Hematopoietic multipotent progenitor cell (in vitro differentiated cells): ENCODE data around the gene CNTRL. TPM values are rescaled to one million over a fixed set of nuclear protein-coding genes. Genes with fewer than 3 reads are reported as not detected.
"Not testable (repeated sequence)": the region's sequence is repeated elsewhere in the genome, so short reads cannot be mapped to it uniquely, and the experiment has no call there.

Experiments
- DNase-seq, 3 donors: peaks; one replicate each; pipeline ENCODE4 v3.0.0-alpha.2; 2011 to 2015; ENCODE audit warnings: low read depth in 2 of 3, low spot score in 2 of 3
- total RNA-seq: library from RNA; depleted of rRNA; stranded (reverse); fragments of >200 nt; gene quantifications from one replicate; pipeline ENCODE4 v1.2.3, GENCODE V29; 2012

The CNTRL gene, protein sequence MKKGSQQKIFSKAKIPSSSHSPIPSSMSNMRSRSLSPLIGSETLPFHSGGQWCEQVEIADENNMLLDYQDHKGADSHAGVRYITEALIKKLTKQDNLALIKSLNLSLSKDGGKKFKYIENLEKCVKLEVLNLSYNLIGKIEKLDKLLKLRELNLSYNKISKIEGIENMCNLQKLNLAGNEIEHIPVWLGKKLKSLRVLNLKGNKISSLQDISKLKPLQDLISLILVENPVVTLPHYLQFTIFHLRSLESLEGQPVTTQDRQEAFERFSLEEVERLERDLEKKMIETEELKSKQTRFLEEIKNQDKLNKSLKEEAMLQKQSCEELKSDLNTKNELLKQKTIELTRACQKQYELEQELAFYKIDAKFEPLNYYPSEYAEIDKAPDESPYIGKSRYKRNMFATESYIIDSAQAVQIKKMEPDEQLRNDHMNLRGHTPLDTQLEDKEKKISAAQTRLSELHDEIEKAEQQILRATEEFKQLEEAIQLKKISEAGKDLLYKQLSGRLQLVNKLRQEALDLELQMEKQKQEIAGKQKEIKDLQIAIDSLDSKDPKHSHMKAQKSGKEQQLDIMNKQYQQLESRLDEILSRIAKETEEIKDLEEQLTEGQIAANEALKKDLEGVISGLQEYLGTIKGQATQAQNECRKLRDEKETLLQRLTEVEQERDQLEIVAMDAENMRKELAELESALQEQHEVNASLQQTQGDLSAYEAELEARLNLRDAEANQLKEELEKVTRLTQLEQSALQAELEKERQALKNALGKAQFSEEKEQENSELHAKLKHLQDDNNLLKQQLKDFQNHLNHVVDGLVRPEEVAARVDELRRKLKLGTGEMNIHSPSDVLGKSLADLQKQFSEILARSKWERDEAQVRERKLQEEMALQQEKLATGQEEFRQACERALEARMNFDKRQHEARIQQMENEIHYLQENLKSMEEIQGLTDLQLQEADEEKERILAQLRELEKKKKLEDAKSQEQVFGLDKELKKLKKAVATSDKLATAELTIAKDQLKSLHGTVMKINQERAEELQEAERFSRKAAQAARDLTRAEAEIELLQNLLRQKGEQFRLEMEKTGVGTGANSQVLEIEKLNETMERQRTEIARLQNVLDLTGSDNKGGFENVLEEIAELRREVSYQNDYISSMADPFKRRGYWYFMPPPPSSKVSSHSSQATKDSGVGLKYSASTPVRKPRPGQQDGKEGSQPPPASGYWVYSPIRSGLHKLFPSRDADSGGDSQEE (N-terminal part only)
- 30.7 TPM for total RNA-seq

DNA sequence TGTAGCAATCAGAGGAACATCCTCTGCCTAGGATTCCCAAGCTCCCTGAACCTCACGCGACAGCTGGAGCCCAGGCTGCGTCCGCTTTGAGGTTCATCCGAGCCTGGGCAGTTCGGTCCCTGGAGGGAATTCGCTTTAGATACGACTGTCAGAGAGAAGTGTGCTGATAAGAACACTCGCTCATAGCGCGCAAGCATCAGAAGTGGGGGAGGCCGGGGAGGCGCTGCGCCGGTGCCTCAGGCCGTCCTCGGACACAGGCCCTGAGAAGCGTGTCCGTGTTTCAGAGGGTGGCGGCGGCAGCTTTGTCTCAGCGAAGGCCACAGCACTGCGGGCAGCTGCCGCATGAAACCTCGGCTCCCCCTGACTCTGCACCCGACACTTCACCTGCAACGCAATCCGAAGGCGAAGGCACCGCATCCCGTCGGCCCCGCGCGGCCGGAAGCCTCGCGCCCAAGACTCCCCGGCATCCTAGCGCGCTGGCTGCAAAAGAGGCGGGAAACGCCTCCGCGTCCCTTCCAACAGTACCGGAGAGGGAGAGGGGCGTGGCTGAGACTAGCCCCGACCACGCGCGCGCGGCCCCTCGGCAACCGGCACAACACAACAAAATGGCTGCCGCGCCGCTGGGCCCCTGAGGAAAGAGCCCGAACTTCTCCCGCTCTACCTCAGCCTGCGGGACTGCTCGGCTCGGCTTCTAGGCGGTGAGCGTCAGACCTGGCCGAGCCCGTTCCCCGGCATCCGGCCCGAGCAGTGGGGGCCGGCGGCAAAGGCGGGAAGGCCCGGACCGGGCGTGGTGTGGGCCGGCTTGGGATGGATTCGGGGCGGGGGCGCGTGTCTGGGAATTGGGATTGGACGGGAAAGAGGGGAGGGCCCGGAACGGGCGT is at the start of gene CNTRL:
TSS of gene CNTRL (plus strand) at position 586 of the 881 bp plus-strand sequence. CDS start 13,372 bp downstream, outside the sequence.
- peak; percentile 65 to 88 (median 86) for DNase-seq

DNA sequence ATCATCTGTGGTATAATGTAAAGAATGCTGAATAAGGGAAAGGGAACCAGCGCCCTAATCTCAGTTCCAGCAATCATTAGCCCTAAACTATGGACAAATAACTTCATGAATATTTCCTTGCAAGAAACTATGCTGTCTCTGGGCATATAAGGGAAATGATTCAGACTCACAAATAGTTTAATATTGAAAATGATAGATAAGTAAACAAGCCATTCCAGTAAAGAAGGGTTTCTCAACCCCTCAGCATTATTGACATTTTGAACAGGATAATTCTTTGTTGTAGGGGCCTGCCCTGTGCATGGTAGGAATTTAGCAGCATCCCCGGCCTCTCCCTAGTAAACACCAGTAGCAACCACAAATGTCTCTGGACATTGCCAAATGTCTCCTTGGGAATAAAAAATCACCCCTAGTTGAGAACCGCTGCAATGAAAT is 48.5 kb upstream of the CNTRL start:
- DNase-seq: no peak

DNA sequence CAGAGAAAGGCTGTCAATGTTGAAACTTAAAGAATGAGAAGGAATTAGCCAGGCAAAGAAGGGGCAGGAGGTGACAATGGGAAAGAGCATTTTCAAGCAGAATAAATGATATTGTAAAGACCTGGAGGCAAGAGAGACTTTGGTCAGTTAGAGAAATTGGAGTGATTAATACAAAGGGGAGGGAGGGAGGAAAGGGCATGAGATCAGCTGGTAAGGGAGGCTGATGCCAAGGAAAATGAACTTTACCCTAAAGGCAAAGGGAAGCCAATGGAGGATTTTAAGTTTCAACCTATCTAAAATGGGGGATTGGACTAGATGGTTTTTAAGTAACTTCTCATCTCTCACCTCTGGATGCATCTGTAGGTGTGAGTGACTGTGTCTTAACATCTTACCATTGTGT is 48.0 kb upstream of the CNTRL start:
- DNase-seq: no peak

DNA sequence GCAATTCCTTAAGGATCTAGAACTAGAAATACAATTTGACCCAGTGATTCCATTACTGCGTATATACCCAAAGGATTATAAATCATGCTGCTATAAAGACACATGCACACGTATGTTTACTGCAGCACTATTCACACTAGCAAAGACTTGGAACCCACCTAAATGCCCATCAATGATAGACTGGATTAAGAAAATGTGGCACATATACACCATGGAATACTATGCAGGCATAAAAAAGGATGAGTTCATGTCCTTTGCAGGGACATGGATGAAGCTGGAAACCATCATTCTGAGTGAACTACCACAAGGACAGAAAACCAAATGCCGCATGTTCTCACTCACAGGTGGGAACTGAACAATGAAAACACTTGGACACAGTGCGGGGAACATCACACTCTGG is 46.5 kb upstream of the CNTRL start:
- not testable (repeated sequence) for DNase-seq

DNA sequence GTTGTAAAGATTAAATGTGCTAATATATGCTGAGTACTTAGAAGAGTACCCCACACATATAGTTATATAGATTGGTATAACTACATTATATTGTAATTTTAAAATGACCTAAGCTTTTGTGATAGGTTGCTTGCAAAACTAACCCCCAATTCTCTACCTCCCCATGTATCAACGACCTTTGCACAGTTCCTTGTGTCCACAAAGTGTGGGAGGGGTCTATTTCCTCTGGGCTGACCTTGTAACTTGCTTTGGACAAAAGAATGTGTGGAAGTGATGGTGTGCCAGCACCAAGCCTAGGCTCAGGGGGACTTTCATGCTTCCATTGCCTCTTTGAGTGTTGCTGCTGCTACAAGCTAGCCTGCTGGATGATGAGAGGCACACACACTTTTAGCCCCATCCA is 45.3 kb upstream of the CNTRL start:
- no peak for DNase-seq

DNA sequence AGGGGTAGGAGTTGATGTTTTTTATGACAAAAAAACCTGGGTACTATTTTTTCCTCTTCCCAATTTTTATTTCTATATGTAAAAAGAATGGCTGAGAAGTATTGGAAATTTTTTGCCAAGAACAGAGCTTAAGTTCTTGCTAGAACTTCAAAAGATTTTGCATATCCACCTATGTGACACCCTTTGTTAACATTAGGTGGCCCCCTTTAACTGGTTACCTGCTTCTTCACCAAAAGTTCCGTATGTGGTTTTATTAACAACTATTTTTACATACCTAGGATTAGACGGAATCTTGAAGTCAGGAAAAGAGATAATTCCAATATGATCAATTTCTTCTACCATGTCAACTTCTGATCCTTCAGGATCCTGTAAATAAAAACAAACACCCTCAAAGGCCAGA is 40.2 kb upstream of the CNTRL start:
- DNase-seq: no peak

DNA sequence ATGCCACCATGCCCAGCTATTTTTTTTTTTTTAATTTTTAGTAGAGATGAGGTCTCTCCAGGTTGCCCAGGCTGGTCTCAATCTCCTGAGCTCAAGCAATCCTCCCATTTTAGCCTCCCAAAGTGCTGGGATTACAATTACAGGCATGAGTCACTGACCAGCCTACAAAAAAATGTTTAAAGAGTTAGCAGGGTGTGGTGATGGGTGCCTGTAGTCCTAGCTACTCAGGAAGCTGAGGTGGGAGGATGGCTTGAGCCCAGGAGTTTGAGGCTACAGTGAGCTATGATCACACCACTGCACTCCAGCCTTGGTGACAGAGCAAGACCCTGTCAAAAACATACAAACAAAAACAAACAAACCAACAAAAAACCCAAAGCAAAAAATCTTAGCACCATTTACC is 39.0 kb upstream of the CNTRL start:
- not testable (repeated sequence) for DNase-seq

DNA sequence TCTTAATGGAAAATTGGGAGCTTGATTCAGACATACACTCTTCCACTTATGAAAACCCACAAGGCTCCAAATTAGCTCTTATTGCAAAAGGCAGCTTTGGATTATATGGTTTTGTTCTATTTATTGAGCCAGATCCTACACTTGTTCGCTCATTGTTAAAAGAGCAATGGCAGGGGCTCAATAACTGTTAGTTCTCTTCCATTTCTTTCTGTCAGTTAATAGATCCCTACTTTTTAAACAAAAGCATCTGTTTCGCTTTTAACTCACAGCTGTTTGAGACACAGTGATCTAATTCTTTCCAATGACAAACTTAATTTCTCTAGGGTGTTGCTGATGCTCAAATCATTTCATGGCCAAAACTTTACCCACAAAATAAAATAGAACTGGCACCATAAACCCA is 36.4 kb upstream of the CNTRL start:
- DNase-seq: no peak

DNA sequence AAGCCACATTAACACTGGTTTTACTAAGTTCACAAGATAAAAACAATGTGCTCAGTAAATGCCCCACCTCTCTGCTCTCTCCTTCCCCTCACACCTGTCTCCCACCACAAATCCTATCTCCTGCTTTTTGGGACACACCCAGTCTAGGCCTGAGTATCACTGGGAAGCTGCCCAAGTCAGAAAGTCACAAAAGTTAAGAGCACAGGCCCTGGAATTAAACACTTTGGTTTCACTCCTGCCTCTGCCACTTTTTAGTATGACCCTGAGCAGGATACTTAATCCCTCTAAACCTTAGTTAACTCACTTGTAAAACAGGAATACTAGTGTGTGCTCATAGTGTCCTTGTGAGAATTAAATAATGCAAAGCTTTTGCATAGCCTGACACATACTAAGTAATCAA is 36.0 kb upstream of the CNTRL start:
- DNase-seq: no peak

DNA sequence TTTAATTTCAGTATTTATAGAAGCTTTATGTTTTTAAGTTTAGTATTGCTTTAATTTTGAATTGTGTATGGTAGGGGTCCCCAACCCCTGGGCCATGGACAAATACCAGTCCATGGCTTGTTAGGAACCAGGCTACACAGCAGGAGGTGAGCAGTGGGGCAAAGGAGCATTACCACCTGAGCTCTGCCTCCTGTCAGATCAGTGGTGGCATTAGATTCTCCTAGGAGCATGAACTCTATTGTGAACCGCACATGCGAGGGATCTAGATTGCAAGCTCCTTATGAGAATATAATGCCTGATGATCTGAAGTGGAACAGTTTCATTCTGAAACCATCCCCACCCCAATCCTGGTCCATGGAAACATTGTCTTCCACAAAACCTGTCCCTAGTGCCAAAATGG is 26.6 kb upstream of the CNTRL start:
- no peak for DNase-seq

DNA sequence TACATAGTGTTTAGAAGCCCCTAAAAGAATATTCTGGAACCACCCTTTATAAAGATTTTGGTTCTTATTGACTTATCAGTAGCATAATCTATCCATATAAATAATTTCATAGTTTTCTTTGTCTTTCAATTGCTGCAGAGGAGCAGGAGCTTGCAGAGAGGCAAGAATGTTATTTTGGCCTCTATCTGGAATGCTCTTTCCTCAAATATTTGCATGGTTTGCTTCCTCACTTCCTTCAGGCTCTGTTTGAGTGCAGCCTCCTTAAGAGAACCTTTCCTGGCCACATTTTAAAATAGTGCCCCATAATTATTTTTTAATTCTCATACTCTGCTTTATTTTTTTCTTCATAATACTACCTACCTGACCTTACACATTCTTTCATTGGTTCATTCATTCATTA is 26.1 kb upstream of the CNTRL start:
- DNase-seq: no peak

DNA sequence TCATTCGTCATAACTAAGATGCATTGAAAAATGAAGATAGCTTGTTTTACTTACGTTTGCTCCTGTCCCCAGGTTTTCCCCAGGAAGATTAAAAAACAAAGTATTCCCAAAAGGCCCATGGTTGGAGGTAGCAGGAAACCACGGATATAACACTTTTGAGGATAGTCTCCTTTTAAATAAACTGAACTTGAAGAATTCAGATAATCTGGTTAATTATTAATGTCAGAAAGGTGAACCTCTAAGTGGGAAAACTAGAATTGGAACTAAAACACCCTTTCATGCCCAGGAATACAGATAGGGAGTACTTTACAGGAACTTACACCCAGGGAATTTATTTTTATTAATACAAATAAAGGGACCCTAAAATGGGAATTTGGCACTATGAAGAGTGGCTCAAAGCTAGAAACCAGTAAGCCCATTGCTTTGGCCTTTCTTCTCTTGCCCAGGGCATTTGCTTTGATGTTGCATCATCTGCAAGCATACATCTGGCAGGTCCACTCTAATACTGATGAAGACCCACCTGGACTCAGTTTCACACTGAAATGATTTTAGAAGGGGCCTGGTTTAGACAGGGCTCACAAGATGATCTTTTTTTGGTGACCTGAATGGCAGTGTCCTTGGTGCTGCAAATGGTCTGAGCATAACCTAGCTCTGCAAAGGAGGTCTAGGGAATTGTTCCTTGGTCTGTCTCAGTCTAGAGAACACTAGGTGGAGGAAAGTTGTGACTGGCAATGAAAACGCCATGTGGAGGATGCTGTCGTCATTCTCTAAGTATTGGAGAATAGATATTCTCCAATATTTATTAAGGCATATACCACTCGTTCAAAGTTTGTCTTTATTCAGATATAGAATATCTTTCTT is 24.4 kb upstream of the CNTRL start, which contains the start of gene C5:
TSS of gene C5 (minus strand) at position 148 of the 861 bp plus-strand sequence. CDS start at position 119, 29 bp downstream.
- no peak for DNase-seq

DNA sequence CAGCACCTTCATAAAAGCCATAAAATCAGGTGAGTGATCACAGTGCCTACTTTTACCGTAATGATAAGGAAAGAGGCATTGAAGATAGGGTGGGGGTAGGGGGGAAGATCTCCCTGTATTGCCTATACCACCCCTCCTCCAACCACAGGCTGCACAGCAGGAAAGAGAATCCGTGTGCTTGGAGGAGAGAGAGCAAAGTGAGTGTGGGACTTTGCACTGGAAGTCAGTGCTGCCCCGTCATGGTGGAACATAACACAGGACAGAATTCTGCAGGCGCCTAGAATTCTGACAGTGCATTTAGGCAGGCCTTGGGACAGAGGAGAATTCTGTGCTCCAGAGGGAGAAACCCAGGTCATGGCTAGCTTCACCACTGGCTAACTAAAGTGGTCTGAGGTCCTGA is 21.2 kb upstream of the CNTRL start:
- DNase-seq: no peak

DNA sequence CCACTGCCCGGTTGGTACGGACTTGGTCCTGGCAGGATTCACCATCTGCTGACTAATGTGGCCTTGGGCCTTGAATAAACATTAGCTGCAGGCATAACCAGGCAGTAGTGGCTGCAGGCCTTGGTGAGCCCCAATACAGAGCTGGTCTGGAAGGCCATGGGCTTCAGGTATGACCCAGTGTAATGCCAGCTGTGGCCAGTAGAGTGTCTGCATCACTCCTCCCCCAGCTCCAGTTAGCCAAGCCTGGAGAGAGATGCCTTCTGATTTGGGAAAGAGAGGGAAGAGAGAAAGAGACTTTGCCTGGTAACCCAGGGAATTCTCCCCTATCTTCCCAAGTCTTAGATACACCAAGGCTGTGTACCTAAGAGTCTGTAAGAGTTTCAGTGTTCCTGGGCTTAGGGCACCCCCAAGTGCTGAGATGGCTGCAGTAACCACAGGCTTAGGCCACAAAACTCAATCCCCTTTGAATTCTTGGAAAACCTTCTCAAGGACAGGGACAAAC is 19.1 kb upstream of the CNTRL start:
- DNase-seq: no peak

DNA sequence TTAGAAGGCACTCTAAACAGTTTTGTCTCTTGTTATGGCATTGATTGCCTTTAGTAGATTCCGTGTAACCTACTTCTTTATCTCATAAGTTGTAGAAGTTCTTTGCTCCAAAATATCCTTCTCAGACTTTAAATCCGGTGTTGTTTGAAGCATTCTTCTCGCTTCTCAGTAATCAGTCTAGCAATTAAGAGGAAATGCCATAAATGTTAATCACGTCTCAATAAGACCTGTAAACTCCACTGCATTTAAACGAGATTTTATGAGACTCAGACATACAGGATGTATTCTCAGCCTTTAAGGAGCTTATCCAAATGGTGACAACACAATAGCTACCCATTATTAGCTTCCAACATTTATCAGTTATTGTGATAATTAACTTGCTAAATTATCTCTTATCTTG is 16.9 kb upstream of the CNTRL start:
- no peak for DNase-seq

DNA sequence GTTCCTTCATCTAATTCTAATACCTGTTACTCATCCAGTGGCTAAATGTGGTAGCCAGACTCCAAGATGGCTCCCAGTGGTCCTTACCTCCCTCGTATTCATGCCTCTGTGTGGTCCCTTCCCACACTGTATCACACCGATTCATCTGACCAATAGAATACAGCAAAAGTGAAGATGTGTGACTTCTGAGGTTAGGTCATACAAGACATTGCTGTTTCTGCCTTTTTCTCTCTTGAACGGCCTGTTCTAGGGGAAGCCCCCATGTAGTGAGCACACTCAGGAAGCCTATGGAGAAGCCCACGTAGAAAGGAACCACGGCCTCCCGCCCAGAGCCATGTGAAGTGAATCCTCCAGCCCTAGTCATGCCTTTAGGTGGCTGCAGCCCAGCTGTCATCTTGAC is 15.2 kb upstream of the CNTRL start:
- no peak for DNase-seq

DNA sequence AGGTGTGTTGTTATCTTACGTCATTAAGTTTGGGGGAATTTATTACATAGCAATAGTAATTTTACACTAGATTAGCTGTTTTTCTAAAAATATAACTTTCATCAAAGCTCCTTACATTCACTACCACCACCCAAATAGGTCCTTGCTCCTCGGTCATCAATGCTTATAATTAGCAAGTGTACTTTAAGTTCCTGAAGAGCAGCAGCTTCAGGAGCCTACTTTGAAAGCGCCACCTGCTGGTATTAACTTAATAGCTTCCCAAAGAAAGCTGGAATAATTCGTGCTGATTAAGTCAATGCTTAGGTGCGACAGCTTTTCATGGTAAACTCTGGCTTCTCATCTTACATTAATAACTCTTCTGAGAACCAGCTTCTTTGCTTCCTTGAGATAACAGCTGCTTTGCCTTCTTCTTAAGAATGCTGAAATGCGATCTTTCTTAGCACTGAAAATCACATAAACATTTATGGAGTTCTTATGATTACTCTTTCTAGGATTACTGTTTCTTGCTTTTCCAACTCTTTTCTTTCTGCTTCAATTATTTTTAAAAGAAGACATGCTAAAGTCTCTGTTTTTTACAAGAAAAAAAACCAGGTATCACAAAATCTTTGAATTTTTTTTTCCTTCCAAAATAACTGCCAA is 14.6 kb upstream of the CNTRL start:
- peak; percentile 19 to 73 (median 49) for DNase-seq

DNA sequence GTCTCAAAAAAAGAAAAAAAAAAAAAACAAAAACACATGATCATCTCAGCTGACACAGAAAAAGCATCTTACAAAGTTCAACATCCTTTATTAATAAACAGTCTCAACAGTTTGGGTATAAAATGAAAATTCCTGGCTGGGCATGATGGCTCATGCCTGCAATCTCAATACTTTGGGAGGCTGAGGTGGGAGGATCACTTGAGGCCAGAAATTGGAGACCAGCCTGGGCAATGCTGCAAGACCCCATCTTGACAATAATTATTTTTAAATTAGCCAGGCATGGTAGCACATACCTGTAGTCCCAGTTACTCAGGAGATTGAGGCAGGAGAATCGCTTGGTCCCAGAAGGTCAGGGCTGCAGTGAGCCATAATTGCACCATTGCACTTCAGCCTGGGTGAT is 7.9 kb upstream of the CNTRL start:
- no peak for DNase-seq
